ENCODE measurements around the gene CEP63.

The CEP63 gene

GRCh38 chr3:134621854-134622253 is 136.0 kb downstream of the CEP63 start:
- H3K4me3 ChIP-seq (ENCODE audit: low read depth, low read length), result no peak overlapping the region
- no peak for DNase-seq (ENCODE audit: low read depth)
- no peak for TF ChIP-seq CTCF (IDR thresholded peaks at IDR 0.05; ENCODE audit: insufficient read depth, low read depth, low read length, missing control alignments)

GRCh38 chr3:134622806-134623365 is 137.0 kb downstream of the CEP63 start:
- no peak overlapping the region for H3K4me3 ChIP-seq (ENCODE audit: low read depth, low read length)
- TF ChIP-seq CTCF (IDR thresholded peaks at IDR 0.05; ENCODE audit: insufficient read depth, low read depth, low read length, missing control alignments), result no peak
- DNase-seq (ENCODE audit: low read depth), result no peak

- no peak overlapping the region for H3K4me3 ChIP-seq (ENCODE audit: low read depth, low read length)
- TF ChIP-seq CTCF (IDR thresholded peaks at IDR 0.05; ENCODE audit: insufficient read depth, low read depth, low read length, missing control alignments), result no peak
- DNase-seq (ENCODE audit: low read depth), result no peak
Observed at GRCh38 chr3:134623615-134624245, 137.9 kb downstream of the CEP63 start.
